GM12873 (cell line): ENCODE data around the gene TELO2.

ENCODE experiments used
- CTCF ChIP-seq: IDR thresholded peaks from 2 replicates; pipeline ENCODE4 v1.5.1; 2012; ENCODE audit warnings: low read depth, mild to moderate bottlenecking, moderate library complexity, low read length, control low read depth; ENCODE audit not compliant: insufficient read depth; ENCODE audit errors: missing control alignments

The TELO2 gene

GRCh38 chr16:1535391-1536291, 42.5 kb downstream of the TELO2 start:
- TF ChIP-seq CTCF: no peak

- TF ChIP-seq CTCF: no peak
Measured at GRCh38 chr16:1536601-1537000, 43.4 kb downstream of the TELO2 start.

GRCh38 chr16:1537138-1537577, 44.0 kb downstream of the TELO2 start:
- TF ChIP-seq CTCF: no peak

- no peak for TF ChIP-seq CTCF
Measured at GRCh38 chr16:1537763-1538289, 44.7 kb downstream of the TELO2 start.

GRCh38 chr16:1538804-1539520, 45.8 kb downstream of the TELO2 start:
- peak; percentile 28 for TF ChIP-seq CTCF

- no peak for TF ChIP-seq CTCF
Measured at GRCh38 chr16:1539720-1540555, 46.8 kb downstream of the TELO2 start.
